ENCODE data around the gene TRA2B.

DNA sequence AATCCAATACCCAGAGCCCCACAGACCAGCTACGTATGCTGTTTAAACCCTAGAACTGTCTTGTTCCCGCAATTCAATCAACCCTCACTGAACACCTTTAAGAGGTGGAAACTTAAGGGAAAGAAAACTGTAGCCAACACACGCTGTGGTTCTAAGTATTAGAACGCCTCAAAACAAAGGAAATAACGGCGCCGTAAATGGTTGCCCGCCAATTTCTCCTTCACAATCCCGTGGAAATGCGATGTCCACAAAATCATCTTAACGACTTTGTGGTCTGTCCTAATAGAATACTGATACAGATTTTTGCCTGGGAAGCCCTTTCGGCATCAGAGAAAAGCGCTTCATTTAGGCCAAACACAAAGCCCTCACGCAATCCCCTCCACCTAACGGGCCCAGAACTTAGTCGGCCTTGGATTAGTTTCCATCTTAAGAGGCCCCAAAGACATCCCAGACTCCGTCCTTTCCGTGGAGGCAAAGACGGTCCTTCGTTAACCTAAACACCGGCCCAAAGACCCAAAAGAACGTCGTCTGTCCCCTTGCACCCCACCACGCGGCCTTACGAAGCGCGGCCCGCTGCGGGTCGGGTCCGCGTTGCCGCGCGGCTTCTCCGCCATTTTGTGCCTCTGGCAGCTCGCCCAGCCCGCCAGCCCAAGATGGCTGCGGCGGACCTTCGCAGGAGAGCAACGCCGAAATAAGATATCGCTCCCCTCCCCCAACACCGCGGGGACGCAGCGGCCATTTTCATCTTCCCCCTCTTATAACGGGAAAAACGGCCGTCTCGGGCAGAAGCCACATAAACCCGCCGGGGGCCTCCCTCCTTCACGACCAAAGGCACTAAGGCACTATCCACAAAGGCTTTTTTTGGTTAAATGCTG lies 763 bp downstream of the TRA2B start:
- TF ChIP-seq CTCF (IDR thresholded peaks at IDR 0.05) (no peak), ZFX (IDR thresholded peaks at IDR 0.05; ENCODE audit: borderline replicate concordance) (no peak)

Measured in 22Rv1 (cell line).